Measurements from ENCODE around the gene USH1C.

GRCh38 chr11:17507773-17508172 lies 36.4 kb downstream of the USH1C start:
- TF ChIP-seq CTCF (IDR thresholded peaks at IDR 0.05; ENCODE audit: low read length) = no peak
- no peak for TF ChIP-seq EZH2phosphoT487 (IDR thresholded peaks at IDR 0.05; ENCODE audit: low read length)
- TF ChIP-seq EZH2 (optimal IDR thresholded peaks at IDR 0.05; ENCODE audit: low read depth, low read length) = no peak

Measured in MM.1S (cell line).